ENCODE measurements around the gene ASTN2.

GRCh38 chr9:117000834-117001233, 414.0 kb downstream of the ASTN2 start:
- TF ChIP-seq POLR2AphosphoS5 (IDR thresholded peaks at IDR 0.05) (no peak), EZH2 (IDR thresholded peaks at IDR 0.05; ENCODE audit: borderline replicate concordance, insufficient read depth, low read length, poor library complexity, severe bottlenecking) (no peak)
